ENCODE results near the gene ADAMTS17.

DNA sequence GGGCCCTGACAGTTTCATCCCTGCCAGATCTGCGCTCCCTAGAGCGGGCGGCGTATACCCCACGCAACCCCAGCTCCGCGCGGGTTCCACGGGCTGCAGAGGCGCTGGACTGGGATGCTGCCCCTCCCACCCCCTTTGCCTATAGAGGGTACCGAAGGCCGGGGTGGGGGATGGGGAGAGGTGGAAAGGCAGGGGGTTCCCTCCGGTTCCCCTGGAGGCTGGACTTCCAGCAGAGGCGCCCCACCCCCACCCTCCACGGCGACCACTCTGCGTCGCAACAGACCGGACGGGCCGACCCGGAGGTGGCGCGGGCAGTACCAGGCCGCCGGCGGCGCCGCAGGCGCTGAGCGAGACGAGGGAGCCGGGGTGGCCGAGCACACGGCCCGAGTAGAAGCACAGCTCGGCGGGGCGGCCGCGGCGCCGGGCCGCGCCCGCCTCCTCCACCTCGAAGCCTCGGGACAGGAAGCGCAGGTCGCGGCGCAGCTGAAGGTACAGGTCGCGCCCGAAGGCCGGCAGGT is 995 bp downstream of the ADAMTS17 start:
- TF ChIP-seq CTCF (conservative IDR thresholded peaks at IDR 0.05) (no peak), EZH2 (IDR thresholded peaks at IDR 0.05; ENCODE audit: low read depth) (no peak)
